GM12801 (cell line): ENCODE data around the gene ADAMTS17.

ENCODE experiments used
- TF ChIP-seq, protein P1 (sequence below): IDR thresholded peaks from one replicate; pipeline ENCODE4 v1.5.1; 2011; ENCODE audit warnings: control low read depth; ENCODE audit not compliant: insufficient read length; ENCODE audit errors: extremely low read depth

Gene ADAMTS17

DNA sequence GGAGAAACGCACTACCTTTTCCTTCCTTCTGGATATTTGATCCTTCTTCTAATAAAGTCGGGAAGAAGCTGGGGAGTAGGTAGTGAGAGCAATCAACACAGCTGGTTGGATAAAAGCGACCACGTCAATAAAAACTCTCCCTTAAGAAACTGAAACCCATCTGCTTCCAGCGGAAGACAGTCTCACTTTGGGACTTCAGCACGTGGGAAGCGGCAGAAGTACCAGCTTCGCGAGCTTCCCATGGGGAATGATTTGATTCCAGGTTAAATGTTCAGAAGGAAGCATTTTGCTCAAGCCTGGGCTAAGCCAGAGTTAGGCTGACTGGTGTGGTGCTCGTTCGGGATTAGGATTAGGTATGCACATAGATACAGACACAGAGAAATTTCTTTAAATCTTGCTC lies 346.2 kb downstream of the ADAMTS17 start:
- TF ChIP-seq, protein P1, sequence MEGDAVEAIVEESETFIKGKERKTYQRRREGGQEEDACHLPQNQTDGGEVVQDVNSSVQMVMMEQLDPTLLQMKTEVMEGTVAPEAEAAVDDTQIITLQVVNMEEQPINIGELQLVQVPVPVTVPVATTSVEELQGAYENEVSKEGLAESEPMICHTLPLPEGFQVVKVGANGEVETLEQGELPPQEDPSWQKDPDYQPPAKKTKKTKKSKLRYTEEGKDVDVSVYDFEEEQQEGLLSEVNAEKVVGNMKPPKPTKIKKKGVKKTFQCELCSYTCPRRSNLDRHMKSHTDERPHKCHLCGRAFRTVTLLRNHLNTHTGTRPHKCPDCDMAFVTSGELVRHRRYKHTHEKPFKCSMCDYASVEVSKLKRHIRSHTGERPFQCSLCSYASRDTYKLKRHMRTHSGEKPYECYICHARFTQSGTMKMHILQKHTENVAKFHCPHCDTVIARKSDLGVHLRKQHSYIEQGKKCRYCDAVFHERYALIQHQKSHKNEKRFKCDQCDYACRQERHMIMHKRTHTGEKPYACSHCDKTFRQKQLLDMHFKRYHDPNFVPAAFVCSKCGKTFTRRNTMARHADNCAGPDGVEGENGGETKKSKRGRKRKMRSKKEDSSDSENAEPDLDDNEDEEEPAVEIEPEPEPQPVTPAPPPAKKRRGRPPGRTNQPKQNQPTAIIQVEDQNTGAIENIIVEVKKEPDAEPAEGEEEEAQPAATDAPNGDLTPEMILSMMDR = no peak

DNA sequence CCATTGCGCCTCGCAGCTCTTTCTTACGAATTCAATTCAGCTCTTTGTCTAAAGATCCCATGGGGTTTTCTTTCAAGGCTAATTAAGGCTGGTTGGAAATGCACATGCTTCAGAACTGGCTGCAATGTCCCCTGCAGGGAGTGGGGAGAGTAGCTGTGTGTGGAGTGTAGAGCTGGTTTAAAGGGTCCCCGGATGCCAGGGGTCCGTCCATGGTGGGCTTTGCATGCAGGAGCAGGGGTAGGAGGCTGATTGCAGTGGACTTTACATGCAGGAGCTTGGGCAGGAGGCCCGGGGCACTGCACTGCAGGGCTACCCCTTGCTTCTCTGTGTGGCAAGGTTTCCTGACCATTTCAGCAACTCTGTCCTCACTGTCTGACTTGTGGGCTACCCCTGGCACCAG lies 346.9 kb downstream of the ADAMTS17 start:
- TF ChIP-seq, protein P1 = no peak

DNA sequence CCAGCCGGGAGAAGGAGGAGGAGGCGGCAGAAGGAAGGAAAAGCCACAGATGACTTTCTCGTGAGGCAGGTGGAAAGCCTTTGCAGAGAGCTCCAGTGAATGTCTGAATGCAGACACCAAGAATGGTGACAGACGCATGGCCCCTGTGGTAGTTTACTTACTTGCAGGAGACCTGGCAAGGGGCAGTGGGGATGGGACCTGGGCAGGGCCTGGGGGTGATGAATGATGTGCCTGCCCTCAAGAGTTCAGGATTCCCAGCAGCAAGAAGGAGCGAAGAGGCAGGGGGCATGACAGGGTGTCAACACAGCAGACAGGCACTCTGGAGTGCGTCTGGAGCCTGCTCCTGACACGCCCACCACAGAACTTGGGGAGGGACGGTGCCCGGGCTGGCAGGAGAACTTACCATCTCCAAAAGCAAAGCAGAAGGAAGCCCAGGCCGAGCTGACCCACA lies 348.1 kb downstream of the ADAMTS17 start:
- TF ChIP-seq, protein P1 = no peak

DNA sequence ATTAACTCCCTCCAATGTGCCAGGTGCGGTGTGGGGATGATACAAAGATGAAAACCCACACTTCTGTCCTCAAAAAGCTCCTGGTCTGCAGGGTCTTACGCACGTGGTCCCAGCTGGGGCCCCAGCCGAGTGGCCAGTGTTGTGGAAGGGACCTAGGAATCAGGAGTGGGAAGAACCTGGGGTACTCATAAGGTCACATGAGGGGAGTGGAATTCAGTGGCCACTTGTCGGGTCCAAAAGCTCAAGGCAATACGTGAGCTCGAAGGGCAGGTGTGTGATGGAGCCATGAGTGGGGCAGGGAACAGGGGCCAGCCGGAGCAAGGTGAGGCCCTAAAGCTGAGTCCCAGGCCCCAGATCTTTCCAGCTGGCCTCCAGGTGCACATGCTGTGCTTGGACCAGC lies 348.5 kb downstream of the ADAMTS17 start:
- TF ChIP-seq, protein P1 = no peak

DNA sequence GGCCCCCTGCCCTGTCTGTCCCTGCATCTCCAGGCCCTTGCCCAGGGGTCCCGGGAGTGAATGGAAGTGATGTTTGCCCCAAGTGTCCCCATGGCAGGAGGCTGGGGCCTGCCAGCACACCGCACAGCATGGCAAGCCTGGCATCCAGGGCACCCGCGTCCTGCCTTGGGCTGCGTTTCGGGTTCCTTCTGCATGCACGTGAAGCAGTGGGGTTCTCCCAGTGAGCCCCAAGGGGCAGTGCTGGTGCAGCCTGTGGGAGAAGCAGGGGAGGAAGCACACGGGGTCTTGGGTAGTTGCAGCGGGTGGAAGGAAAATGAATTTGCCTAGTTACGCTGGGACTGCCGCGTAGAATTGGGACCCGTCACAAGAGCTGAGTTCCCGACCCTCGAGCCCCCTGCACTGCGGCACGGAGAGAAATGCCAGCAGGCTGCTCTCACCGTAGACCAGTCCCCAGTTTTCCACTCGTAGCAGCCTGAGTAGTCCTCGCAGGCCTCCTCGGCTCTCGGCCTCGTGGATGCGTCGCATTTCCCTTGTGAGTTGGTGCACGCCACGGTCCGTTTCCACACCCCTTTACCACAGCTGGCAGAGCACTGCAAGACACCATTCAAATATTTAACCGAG lies 349.1 kb downstream of the ADAMTS17 start:
- TF ChIP-seq, protein P1 = no peak

DNA sequence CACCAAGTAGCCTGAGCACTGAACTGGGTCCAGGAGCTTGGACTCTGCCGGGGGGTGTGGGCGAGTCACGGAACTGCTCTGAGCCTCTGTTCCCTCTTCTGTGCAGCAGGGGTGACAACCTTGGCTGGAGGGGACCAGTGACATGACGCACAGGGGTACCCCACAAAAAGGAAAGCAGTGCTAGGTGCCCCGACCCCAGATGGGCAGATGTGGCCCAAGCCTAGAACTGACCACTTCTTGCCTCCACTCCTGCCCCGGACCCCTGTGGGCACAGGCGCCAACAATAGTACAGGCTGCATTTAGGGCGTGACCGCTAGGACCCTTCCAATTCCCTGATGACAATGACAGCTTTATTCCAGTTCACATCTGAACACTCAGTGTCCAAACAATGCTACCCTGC lies 352.7 kb downstream of the ADAMTS17 start:
- TF ChIP-seq, protein P1 = no peak

DNA sequence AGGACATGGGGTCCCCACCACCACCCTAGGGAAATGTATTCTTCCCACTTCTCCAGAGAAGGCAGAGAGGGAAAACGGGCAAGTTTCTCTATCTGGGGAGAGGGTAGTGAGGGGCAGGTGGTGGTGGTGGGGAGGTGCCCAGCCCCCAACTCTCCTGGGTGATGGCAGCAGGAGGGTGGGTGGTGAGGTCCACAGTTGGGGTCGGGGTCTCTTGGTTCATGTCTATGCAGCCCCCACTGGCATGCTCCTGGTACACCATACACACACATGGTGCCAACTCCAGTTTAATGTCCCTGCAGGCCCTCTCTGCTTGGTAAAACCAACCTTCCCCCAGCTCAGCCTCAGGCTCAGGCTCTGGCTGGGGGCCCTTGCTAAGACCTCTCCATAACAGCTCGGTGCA lies 354.1 kb downstream of the ADAMTS17 start:
- TF ChIP-seq, protein P1 = no peak
